ENCODE results near the gene SMPD1.

SMPD1 gene

GRCh38 chr11:6417907-6418556 is 27.8 kb downstream of the SMPD1 start:
- Mint-ChIP-seq H3K36me3 (ENCODE audit: low read depth) (no peaks in the 10 kb centered on the region), H3K27ac (no peak overlapping the region), H3K27me3 (ENCODE audit: low read depth) (peaks cover 31% of the 10 kb centered on the region), H3K4me3 (no peak overlapping the region), H3K4me1 (ENCODE audit: low read depth) (peaks cover 9% of the 10 kb centered on the region), H3K9me3 (no peaks in the 10 kb centered on the region)

- H3K9me3 Mint-ChIP-seq, result no peaks in the 10 kb centered on the region
- H3K27ac Mint-ChIP-seq, result no peak overlapping the region
- H3K4me1 Mint-ChIP-seq (ENCODE audit: low read depth), result peaks cover 6% of the 10 kb centered on the region
- no peaks in the 10 kb centered on the region for H3K36me3 Mint-ChIP-seq (ENCODE audit: low read depth)
- peaks cover 37% of the 10 kb centered on the region for H3K27me3 Mint-ChIP-seq (ENCODE audit: low read depth)
- no peak overlapping the region for H3K4me3 Mint-ChIP-seq
Measured at GRCh38 chr11:6418557-6419008, 28.3 kb downstream of the SMPD1 start.

- peaks cover 6% of the 10 kb centered on the region for H3K4me1 Mint-ChIP-seq (ENCODE audit: low read depth)
- H3K36me3 Mint-ChIP-seq (ENCODE audit: low read depth), result no peaks in the 10 kb centered on the region
- peak within 1 kb of the TSS; percentile 27 for H3K27ac Mint-ChIP-seq
- no peaks in the 10 kb centered on the region for H3K9me3 Mint-ChIP-seq
- H3K4me3 Mint-ChIP-seq, result peak within 1 kb of the TSS; percentile 75
- peaks cover 42% of the 10 kb centered on the region for H3K27me3 Mint-ChIP-seq (ENCODE audit: low read depth)
Measured at GRCh38 chr11:6419009-6419631, 28.8 kb downstream of the SMPD1 start, which contains the start of gene APBB1. TSS of gene APBB1 (minus strand) at chr11:6419094. CDS start at chr11:6411347, 7,747 bp downstream.

- Mint-ChIP-seq H3K27ac (no peak overlapping the region), H3K27me3 (ENCODE audit: low read depth) (peaks cover 58% of the 10 kb centered on the region), H3K4me3 (no peak overlapping the region), H3K36me3 (ENCODE audit: low read depth) (no peaks in the 10 kb centered on the region), H3K9me3 (no peaks in the 10 kb centered on the region), H3K4me1 (ENCODE audit: low read depth) (peaks cover 6% of the 10 kb centered on the region)
Measured at GRCh38 chr11:6420677-6421076, 30.4 kb downstream of the SMPD1 start.

GRCh38 chr11:6427516-6427915 is 37.2 kb downstream of the SMPD1 start:
- Mint-ChIP-seq H3K9me3 (no peaks in the 10 kb centered on the region), H3K4me1 (ENCODE audit: low read depth) (no peaks in the 10 kb centered on the region), H3K27me3 (ENCODE audit: low read depth) (peaks cover 56% of the 10 kb centered on the region), H3K36me3 (ENCODE audit: low read depth) (no peaks in the 10 kb centered on the region), H3K4me3 (no peak overlapping the region), H3K27ac (no peak overlapping the region)

- no peaks in the 10 kb centered on the region for H3K36me3 Mint-ChIP-seq (ENCODE audit: low read depth)
- H3K4me1 Mint-ChIP-seq (ENCODE audit: low read depth), result peaks cover 3% of the 10 kb centered on the region
- H3K27me3 Mint-ChIP-seq (ENCODE audit: low read depth), result peaks cover 13% of the 10 kb centered on the region
- H3K4me3 Mint-ChIP-seq, result no peak overlapping the region
- no peaks in the 10 kb centered on the region for H3K9me3 Mint-ChIP-seq
- H3K27ac Mint-ChIP-seq, result no peak overlapping the region
Measured at GRCh38 chr11:6431861-6432260, 41.6 kb downstream of the SMPD1 start.

GRCh38 chr11:6433998-6434660 is 43.9 kb downstream of the SMPD1 start:
- H3K36me3 Mint-ChIP-seq (ENCODE audit: low read depth), result no peaks in the 10 kb centered on the region
- no peak overlapping the region for H3K27ac Mint-ChIP-seq
- H3K4me3 Mint-ChIP-seq, result no peak overlapping the region
- H3K27me3 Mint-ChIP-seq (ENCODE audit: low read depth), result no peaks in the 10 kb centered on the region
- H3K4me1 Mint-ChIP-seq (ENCODE audit: low read depth), result peaks cover 3% of the 10 kb centered on the region
- no peaks in the 10 kb centered on the region for H3K9me3 Mint-ChIP-seq

- Mint-ChIP-seq H3K27ac (no peak overlapping the region), H3K36me3 (ENCODE audit: low read depth) (no peaks in the 10 kb centered on the region), H3K4me1 (ENCODE audit: low read depth) (peaks cover 3% of the 10 kb centered on the region), H3K9me3 (no peaks in the 10 kb centered on the region), H3K4me3 (no peak overlapping the region), H3K27me3 (ENCODE audit: low read depth) (no peaks in the 10 kb centered on the region)
Measured at GRCh38 chr11:6437423-6437822, 47.1 kb downstream of the SMPD1 start.

GRCh38 chr11:6437993-6438392 is 47.7 kb downstream of the SMPD1 start:
- Mint-ChIP-seq H3K4me1 (ENCODE audit: low read depth) (peaks cover 3% of the 10 kb centered on the region), H3K9me3 (no peaks in the 10 kb centered on the region), H3K27me3 (ENCODE audit: low read depth) (no peaks in the 10 kb centered on the region), H3K36me3 (ENCODE audit: low read depth) (no peaks in the 10 kb centered on the region), H3K27ac (no peak overlapping the region), H3K4me3 (no peak overlapping the region)

GRCh38 chr11:6438979-6439571 is 48.8 kb downstream of the SMPD1 start:
- Mint-ChIP-seq H3K9me3 (no peaks in the 10 kb centered on the region), H3K36me3 (ENCODE audit: low read depth) (no peaks in the 10 kb centered on the region), H3K27ac (no peak overlapping the region), H3K4me3 (no peak overlapping the region), H3K27me3 (ENCODE audit: low read depth) (no peaks in the 10 kb centered on the region), H3K4me1 (ENCODE audit: low read depth) (peaks cover 3% of the 10 kb centered on the region)

GRCh38 chr11:6440906-6441358 is 50.7 kb downstream of the SMPD1 start, which contains the start of gene HPX:
TSS of gene HPX (minus strand) at chr11:6440987. CDS start at chr11:6440963, 24 bp downstream.
- H3K27ac Mint-ChIP-seq, result no peak within 1 kb of the TSS
- H3K9me3 Mint-ChIP-seq, result no peaks in the 10 kb centered on the region
- peaks cover under 1% of the 10 kb centered on the region for H3K4me1 Mint-ChIP-seq (ENCODE audit: low read depth)
- no peaks in the 10 kb centered on the region for H3K36me3 Mint-ChIP-seq (ENCODE audit: low read depth)
- no peak within 1 kb of the TSS for H3K4me3 Mint-ChIP-seq
- peaks cover 8% of the 10 kb centered on the region for H3K27me3 Mint-ChIP-seq (ENCODE audit: low read depth)

- Mint-ChIP-seq H3K9me3 (no peaks in the 10 kb centered on the region), H3K4me3 (no peak overlapping the region), H3K27me3 (ENCODE audit: low read depth) (peaks cover 14% of the 10 kb centered on the region), H3K27ac (no peak overlapping the region), H3K4me1 (ENCODE audit: low read depth) (no peaks in the 10 kb centered on the region), H3K36me3 (ENCODE audit: low read depth) (no peaks in the 10 kb centered on the region)
Measured at GRCh38 chr11:6442441-6442840, 52.2 kb downstream of the SMPD1 start.

- Mint-ChIP-seq H3K36me3 (ENCODE audit: low read depth) (no peaks in the 10 kb centered on the region), H3K9me3 (no peaks in the 10 kb centered on the region), H3K4me3 (no peak overlapping the region), H3K4me1 (ENCODE audit: low read depth) (no peaks in the 10 kb centered on the region), H3K27ac (no peak overlapping the region), H3K27me3 (ENCODE audit: low read depth) (peaks cover 14% of the 10 kb centered on the region)
Measured at GRCh38 chr11:6443269-6444003, 53.2 kb downstream of the SMPD1 start.
